Myocyte (in vitro differentiated cells): ENCODE data around the gene XRCC5. TPM values are rescaled to one million over a fixed set of nuclear protein-coding genes. Genes with fewer than 3 reads are reported as not detected.

Source experiments
- DNase-seq: peaks from one replicate; pipeline ENCODE4 v3.0.0-alpha.2; 2012; ENCODE audit warnings: low read depth
- total RNA-seq: library from RNA; depleted of rRNA; stranded (reverse); fragments of >200 nt; gene quantifications from 2 replicates; pipeline ENCODE4 v1.2.3, GENCODE V29; 2014

Gene XRCC5
- total RNA-seq, 1 donor from 2014 or later = 278 TPM

DNA sequence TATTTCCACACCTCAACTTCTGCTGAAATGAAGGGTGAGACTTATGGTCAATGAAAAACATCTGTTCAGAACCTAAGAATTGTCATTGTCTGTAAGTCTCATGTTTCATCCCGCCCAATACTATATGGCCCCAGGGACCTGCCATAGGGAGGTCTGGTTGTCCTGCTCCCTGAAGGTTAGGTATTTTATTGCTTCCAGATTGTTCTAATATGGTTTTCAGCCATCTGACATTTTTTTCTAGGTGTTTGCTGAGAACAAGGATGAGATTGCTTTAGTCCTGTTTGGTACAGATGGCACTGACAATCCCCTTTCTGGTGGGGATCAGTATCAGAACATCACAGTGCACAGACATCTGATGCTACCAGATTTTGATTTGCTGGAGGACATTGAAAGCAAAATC is 7.3 kb downstream of the XRCC5 start:
- no peak for DNase-seq

DNA sequence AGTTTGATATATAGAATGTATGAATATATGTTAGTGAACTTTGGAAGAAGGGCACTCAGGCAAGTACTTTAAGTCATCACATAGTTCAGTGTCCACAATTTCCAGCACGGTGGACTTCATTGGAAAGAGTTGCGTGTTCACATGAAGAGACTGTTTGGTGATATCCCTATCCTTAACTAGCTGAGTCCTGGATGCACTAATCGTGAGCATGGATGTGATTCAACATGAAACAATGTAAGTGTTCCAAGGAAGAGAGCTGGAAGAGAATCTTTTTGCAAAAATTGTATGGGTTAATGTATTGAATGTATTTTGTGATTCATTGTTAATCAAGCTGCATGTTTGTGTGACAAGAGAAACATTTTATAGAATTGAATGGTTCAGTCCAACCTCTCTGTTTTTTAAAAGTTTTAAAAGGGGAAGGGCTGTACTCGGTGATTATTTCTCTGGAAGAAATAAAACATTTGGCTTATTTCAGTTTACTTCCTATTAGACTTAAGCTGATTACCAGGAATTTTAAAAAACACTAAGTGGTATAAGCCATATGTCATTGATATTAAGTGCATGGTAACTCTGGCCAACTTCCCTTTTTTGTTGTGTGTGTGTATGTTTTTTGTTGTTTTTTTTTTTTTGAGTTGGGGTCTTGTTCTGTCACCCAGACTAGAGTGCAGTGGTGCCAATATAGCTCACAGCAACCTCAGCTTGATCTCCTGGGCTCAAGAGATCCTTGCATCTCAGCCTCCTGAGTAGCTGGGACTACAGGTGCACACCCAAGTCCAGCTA is 8.6 kb downstream of the XRCC5 start:
- DNase-seq = no peak

DNA sequence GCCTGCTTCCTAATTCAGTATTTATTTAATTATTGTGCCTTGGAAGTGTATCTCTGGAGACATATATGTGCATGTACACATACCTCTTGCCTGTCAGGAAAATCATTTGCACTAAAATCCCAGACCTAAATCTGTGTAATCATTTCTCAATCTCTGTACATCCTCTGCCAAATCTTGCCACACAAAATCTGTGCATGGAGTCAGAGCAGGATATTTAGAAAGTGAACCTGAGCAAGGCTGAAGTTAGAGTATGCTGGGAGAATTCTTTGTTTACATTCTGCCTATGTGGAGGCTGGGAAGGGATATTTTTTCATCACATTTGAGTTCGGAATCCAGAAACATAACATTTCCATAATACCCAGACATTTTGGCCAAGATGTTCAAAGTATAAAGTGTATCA is 9.3 kb downstream of the XRCC5 start:
- no peak for DNase-seq

DNA sequence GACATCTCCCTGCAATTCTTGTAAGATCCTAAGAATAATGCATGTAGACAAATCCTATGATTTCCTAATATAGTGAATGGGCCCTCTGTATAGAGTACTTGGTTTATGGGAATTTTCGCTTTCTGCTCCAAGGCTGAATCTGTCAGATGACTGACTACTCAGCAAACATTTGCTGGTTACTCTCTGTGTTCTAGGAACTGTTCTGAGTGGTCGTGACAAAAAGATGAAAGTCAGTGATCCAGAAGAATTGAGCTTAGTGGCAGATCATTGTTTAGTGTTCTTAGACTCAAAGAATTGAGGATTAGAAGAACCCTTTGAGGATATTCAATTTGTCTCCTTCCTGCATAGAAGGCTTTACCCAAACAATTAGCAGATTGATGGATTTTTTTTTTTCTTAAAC is 10.0 kb downstream of the XRCC5 start:
- DNase-seq = no peak

DNA sequence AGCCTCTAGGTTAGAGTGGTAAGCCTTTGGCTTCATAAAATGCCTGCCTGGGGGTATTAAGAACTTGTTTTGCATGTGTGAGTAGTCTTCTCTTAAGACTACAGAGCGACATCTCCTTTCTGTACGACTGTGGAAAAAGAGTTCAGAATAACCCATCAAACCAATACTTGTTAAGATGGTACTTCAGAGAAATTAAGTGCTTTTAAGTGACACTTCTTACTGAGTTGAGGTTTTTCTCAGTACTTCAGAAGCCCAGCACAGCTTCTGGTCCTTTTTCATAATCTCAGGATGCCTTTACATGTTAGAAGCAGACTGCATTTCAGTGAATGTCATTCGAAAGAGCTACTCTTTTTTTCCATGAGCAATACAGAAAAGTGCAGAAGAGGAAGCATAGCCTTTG is 10.8 kb downstream of the XRCC5 start:
- no peak for DNase-seq

DNA sequence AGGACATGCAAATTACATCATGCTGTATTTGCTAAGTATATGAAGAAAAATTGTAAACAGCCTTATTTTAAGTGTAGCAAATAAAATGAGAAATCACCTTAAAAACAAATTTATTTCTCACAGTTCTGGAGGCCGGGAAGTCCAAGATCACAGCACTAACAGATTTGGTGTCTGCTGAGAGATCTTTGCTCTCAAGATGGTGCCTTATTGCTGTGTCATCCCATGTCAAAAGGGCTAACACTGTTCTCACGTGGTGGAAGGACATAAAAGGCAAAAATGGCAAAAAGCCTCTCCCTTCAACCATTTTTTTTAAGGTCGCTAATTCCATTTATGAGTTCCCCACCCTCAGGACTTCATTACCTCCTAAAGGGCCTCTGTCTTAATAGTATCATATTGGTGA is 12.1 kb downstream of the XRCC5 start:
- DNase-seq = no peak

DNA sequence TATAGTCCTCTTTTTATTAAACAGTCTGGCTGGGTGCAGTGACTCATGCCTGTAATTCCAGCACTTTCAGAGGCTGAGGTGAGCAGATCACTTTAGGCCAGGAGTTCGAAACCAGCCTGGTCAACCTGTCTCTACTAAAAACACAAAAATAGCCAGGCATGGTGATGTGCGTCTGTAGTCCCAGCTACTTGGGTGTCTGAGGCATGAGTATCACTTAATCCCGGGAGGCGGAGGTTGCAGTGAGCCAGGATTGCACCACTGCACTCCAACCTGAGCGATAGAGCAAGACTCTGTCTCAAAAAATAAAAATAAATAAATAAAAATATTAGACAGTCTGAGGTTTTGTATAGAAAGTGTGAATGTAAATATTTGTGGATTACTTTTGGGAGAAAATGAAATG is 17.8 kb downstream of the XRCC5 start:
- no peak for DNase-seq

DNA sequence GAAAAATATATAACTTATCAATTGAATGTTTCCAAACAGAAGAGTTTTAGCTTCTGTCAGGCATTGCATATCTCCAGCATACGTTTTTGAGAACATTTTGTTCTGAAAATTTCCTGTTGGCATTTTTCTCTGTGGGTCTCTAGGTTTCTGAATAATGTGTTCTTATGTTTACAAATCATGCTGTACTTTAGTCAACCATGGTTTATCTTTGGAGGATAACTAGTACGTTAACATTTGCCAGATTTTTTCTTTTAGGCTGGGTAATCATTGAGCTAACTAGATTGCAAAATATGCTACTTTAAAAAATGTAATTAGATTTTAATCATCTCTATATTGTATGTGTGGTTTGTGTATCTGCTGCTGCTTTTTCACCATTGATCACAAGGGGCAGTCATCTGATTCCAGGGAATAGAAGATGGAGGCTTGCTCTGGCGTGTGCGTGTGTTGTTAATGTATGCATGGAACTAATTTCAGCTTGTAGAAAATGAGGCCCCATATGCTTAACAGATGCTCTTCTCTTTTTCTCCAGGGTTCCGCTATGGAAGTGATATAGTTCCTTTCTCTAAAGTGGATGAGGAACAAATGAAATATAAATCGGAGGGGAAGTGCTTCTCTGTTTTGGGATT is 21.3 kb downstream of the XRCC5 start:
- DNase-seq = no peak

DNA sequence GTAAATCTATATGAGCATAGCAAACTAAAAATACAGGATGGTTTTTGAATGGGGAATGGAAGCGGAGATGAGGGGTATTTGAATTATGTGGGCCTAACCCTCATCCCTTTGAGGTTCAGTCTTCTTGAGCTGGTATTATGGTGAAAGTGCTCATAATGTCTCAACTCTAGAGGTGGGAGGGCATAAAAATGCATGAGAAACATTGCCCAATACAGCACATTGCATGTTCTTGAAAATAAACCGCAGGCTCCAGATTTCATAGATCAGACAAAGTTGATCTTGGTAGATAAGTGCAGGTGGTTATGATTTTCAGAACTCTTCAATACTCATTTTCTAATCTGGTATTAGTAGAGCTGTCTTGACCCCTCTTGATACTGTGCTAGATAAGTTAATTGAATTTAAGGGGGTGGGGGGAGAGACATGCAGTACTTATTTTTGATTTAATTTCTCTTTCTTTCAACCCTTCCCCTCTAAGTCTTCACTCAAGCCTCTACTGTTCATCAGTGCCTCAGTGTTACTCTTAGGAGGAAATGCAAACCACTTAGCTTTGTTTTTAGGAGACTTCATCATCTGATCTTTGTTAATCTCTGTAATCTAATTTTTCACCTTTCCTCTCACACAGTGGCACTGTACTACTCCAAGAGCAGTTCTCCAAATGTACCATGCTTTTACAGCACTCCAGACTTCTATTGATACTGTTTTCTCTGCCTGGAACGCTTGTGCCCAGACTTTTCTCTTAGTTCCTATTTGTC is 22.2 kb downstream of the XRCC5 start:
- DNase-seq = no peak

DNA sequence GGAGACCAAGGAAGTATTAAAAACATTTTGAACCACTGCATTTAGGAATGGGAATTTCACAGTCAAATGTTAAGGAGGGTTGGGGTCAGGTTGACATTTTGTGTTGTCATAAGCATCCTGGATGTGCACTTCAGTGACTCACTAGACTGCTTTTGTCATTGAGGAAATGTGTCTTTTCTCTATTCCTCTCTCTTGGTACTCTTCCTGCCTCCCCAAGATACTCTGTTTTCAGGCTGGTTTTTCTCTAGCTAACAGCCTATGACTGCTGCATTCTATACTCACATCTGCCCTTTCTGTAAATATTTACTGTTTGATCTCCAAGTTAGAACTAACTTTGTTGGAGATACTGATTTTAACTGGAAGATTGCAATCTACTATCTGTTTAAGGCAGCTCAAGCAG is 23.4 kb downstream of the XRCC5 start:
- no peak for DNase-seq

DNA sequence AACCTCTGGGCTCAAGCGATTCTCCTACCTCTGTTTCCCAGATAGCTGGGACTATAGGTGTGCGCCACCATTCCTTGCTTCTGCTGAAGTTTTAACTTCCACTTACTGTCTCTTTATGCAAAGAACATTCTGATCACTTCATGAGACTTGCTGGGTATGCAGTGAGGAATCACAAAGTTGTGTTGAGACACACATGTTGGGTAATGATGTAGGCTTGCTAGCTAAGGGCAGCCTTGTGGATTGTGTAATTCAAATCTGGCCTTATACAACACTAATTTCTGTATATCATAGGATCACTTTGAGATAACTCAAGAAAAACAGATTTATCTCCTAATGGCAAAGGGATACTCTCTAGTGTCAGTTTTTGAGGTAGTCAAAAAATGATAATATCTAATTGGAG is 24.2 kb downstream of the XRCC5 start:
- DNase-seq = no peak

DNA sequence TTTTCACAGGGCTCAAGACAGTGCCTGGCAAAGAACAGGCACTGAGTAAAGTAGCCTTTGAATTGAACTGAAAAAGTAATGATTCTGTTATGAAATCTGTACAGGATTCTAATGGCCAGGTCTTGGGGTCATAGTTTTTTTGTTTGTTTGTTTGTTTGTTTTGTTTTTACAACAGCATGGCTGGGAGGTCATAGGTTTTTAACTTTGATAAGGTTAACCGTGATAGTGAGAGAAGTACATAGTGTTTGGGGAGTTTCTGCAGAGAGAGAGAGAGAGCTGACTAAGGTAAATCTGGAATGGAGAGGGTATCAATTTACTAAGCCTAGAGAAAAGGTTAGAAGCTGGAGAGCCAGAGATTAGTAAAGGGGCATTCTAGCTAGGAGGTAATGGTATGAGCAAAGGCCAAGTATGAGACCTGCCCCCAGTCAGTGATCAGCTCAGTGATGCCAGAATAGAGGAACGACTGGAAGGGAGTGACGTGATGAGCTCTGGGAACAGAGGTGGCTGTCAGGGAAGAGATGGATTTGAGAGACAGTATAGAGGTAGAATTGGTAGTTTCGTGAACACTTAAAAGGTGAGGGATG is 25.9 kb downstream of the XRCC5 start:
- DNase-seq = no peak

DNA sequence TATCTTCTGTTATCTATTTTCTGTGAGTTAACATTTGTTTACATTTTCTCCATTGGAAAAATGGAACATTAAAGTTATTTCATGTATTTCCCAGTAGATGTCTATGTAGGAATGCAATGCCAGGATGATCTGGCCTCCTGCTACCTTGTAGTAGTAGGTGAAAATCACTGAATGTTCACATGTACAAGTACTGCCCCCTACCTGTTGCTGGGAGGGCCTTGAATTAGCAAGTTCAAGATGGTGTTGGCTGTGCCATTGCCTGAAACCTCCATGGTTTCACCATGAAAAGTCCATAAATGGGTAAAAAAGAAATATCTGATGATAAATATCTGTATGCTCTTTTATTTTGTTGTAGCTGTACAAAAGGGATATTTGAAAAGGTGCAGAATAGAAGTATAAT is 30.7 kb downstream of the XRCC5 start:
- DNase-seq = no peak

DNA sequence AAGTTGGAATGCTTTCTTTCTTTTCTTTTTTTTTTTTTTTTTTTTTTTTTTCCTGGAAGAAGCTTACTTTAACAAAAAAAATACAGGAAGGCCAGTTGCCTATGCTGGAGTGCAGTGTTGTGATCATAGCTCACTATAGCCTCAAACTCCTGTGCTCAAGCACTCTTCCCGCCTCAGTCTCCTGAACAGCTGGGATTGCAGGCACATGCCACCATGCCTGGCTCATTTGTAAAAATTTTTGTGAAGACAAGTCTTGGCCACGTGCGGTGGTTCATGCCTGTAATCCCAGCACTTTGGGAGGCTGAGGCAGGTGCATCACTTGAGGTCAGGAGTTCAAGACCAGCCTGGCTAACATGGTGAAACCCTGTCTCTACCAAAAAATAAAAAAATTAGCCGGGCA is 32.4 kb downstream of the XRCC5 start:
- DNase-seq = peak; percentile 70

DNA sequence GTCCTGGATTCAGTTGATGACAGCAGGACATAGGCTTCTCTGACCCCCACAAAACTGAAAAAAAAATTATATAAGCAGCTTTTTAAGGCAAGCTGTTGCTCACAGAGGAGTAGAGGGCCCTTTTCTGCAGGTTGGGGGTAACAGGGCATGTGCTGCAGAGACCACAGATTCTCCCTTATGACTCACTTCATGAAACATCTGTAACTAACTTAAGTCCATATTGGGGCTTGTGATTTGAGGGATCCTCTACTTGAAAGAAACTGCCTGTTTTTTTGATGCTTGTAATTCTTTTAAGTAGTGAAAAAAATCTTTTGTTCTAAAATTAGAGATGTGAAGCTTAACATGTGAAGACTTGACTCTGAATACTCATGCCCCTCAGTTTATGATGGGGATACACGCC is 33.4 kb downstream of the XRCC5 start:
- peak; percentile 59 for DNase-seq

DNA sequence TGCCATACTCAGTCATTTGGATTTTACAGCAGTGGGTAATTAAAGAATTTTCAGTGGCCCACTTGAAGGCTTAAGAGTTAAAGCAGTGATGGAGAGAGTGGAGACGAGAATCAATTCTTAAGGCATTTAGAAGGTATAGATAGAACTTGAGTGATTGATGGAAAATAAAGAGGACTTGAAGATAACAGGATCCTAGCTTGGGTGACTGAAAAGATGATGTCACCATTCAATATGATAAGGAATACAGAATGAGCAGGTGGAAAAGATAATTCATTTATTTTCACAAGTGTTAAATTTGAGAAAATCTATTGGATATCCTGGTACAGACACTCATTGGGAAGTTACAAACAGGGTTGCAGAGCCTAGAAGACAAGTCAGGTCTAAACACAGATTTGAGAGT is 35.2 kb downstream of the XRCC5 start:
- no peak for DNase-seq

DNA sequence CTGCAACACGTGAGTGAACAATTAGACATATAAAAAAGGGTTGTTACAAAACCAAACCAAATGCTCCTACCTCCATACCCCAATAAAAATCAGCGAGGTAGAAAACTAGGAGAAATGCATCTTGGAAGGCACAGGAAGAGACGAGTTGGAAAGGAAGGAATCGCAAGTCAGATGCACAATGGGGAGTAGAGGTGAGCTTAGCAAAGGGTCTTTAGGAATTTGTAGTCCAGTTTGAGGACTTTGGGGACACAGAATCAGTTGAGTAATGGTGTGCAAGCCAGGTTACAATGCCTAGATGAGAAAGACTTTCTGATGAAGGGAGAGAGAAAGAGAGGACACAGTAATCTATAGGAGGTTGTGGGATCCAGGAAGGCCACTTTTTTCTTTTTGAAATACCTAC is 35.7 kb downstream of the XRCC5 start:
- DNase-seq = no peak

DNA sequence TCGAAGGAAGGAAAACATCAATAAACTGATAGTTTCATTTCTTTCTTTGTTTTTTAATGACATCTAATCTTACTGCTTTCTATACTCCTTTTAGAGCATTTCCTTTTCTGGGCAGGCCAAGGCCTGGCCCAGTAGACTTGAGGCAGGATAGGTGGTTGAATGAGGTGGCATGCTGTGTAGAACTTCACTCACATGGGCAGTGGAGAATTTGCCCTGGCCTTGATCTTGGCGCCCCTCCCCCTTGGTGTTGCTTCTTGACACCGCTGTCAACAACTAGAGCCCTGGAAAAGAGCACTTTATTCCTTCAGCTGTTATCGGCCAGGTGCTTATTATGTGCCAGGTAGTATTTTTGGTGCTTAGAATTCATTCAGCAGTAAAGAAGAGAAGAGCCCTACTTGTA is 37.4 kb downstream of the XRCC5 start:
- no peak for DNase-seq

DNA sequence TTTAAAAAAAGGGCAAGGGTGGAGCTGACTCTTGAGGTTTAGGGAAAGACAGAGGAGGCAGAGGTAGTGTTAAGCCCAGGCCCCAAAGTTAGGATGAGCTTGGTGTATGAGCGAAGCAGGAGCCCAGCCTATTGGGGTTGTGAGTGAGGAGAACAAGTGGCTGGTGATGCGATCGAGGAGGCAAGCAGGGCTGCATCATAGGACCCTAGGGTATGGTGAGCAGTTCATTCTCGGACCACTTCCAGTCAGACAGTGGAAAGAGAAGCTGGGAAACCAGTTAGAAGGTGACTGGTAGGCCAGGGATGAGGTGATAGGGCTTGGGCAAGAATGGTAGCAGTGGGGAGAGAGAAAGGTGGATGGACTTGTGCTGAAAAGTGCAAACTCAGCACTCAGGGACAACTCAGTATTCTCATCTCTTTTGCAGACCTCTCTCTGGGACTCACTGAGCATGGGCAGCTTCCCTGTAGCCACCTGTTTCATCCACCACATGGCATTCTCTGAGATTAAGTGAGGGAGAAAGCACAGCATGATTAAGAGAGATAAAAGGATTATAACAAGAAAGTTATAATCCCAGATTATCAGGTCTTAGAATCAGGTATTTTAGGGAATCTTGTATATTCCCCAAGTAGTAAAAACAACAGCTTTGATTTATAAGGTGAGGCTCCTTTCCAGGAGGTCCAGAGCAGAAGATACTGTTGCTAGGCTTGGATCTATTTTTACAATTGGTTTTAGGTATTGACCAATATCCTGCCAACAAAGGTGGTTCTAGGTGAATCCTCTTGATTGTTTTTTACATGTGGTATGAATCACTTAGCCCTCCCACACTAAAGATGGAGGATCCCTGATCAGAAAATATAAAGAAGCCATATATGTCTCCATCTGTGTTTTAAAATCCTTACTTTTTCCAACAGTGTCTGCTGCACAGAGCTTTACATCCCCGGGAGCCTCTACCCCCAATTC is 38.3 kb downstream of the XRCC5 start:
- DNase-seq = peak; percentile 48

DNA sequence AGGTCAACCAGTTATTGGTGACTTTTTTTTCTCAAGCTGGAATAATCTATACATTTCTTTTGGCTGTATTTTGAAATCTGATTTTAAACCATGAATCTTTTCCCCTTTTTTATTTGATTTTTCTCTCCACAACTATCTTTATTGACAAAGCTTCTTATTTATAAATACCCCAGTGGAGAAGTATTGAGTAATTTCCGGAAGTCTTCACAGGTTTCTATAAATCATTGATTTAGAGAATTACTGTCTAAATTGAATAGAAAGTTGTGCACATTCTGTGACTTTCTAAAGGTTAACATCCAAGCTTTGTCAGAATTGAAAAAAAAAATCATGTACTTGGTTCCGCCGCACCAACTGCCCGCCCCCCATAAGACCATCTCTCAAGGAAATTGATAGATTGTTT is 39.8 kb downstream of the XRCC5 start:
- DNase-seq = no peak

DNA sequence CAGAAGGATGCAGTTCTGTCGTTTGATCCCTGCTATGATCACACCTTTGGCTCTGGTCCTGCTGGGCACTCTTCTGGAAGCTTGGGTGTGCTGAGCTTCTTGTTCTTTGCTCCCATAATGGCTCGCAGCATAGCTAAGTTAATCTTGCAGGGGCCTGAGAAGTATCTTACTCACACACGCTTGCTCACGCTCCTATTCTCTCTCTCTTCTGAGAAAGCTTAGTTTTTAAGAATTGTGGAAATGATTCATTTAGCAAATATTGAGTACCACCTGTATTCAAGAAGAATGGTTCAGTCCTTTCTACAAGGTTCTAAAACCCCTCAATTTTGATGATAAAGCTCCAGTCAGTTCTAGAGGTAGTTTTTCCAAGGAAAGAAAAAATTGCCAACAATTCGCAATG is 40.6 kb downstream of the XRCC5 start:
- no peak for DNase-seq
